ENCODE measurements around the gene NAALADL2. TPM values are rescaled to one million over a fixed set of nuclear protein-coding genes. Genes with fewer than 3 reads are reported as not detected.

The NAALADL2 gene
- total RNA-seq, 1 donor: 13.4 TPM

DNA sequence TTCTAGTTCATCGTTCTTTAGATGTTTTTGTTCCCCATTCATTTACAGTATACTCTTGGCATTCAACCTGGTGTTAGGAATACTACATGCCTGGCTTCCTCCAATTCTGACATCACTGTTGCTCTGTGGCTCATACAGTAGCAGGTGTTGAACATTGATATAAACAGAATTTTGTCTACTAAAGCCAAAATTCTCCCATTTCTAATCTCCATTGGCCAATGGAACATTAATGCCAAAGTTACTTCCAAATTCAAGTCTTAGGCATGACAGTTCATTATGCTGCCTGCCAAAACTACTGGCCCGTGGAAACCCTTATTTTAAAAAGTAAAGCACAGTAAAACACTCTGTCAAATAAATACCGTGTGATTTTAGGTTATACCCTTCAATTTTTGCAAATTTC is 368.0 kb downstream of the NAALADL2 start:
- no peak for DNase-seq (ENCODE audit: low read depth)
- no peak for TF ChIP-seq CTCF (IDR thresholded peaks at IDR 0.05; ENCODE audit: insufficient read depth, low read depth, low read length)

GRCh38 chr3:175233957-175234940 is 375.1 kb downstream of the NAALADL2 start:
- H3K4me3 ChIP-seq (ENCODE audit: low read depth, low read length): no peak overlapping the region
- DNase-seq (ENCODE audit: low read depth): no peak
- TF ChIP-seq CTCF (IDR thresholded peaks at IDR 0.05; ENCODE audit: insufficient read depth, low read depth, low read length): no peak

More for the DNA sequence above, 368.0 kb downstream of the NAALADL2 start:
- no peak overlapping the region for H3K4me3 ChIP-seq (ENCODE audit: low read depth, low read length)

- H3K4me3 ChIP-seq (ENCODE audit: low read depth, low read length): no peak overlapping the region
- TF ChIP-seq CTCF (IDR thresholded peaks at IDR 0.05; ENCODE audit: insufficient read depth, low read depth, low read length): no peak
- DNase-seq (ENCODE audit: low read depth): no peak
Observed at GRCh38 chr3:175238801-175239200, 379.7 kb downstream of the NAALADL2 start.

GRCh38 chr3:175240921-175241320 is 381.8 kb downstream of the NAALADL2 start:
- no peak for DNase-seq (ENCODE audit: low read depth)
- no peak for TF ChIP-seq CTCF (IDR thresholded peaks at IDR 0.05; ENCODE audit: insufficient read depth, low read depth, low read length)

DNA sequence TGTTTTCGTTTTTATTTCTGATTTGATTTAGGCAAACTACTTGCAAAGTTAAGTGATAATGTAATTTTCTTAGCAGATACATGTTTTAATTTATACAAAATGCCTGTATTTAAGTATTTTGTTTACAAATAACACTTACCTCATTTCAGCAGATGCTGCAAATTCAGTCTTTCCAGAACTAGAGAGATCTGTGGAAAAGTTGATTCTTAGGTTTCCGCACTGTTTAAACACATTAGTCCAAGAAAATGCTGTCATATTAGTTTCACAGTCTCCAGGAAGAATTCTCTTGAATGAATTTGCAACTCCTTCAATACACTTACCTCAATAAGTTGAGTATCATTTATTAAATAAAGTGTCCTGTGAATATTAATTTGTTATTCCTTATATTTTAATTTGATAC is 383.1 kb downstream of the NAALADL2 start:
- H3K4me3 ChIP-seq (ENCODE audit: low read depth, low read length): no peak overlapping the region
- TF ChIP-seq CTCF (IDR thresholded peaks at IDR 0.05; ENCODE audit: insufficient read depth, low read depth, low read length): no peak
- DNase-seq (ENCODE audit: low read depth): no peak

More at GRCh38 chr3:175240921-175241320, 381.8 kb downstream of the NAALADL2 start:
- no peak overlapping the region for H3K4me3 ChIP-seq (ENCODE audit: low read depth, low read length)

- no peak for TF ChIP-seq CTCF (IDR thresholded peaks at IDR 0.05; ENCODE audit: insufficient read depth, low read depth, low read length)
- no peak for DNase-seq (ENCODE audit: low read depth)
Observed at GRCh38 chr3:175246234-175246633, 387.1 kb downstream of the NAALADL2 start.

More at GRCh38 chr3:175246234-175246633, 387.1 kb downstream of the NAALADL2 start:
- no peak overlapping the region for H3K4me3 ChIP-seq (ENCODE audit: low read depth, low read length)

Measured in fibroblast of villous mesenchyme (primary cell).